WTC11 (cell line): ENCODE results near the gene OTOGL.

Source experiments
- GTF2I ChIP-seq: fragments of 250-450 bp; sonication (Bioruptor Pico); conservative IDR thresholded peaks from 2 replicates; pipeline ENCODE4 v1.4.0; 2021; ENCODE audit warnings: mild to moderate bottlenecking
- NFYB ChIP-seq: sonication (generic); formaldehyde crosslinking; conservative IDR thresholded peaks from 2 replicates; pipeline ENCODE4 v1.8.0; 2022; ENCODE audit warnings: low read depth, missing genetic modification reagents
- SP1 ChIP-seq: sonication (generic); formaldehyde crosslinking; conservative IDR thresholded peaks from 2 replicates; pipeline ENCODE4 v1.8.1; 2022; ENCODE audit warnings: missing genetic modification reagents
- TF ChIP-seq, protein P1 (sequence below): fragments of 200-600 bp; IDR thresholded peaks from 2 replicates; pipeline ENCODE4 v1.8.0; 2022; ENCODE audit warnings: antibody characterized with exemption

GRCh38 chr12:80205960-80206359 is 106.6 kb downstream of the OTOGL start:
- no peak for TF ChIP-seq NFYB (CRISPR knock-in tag)
- TF ChIP-seq, protein P1, sequence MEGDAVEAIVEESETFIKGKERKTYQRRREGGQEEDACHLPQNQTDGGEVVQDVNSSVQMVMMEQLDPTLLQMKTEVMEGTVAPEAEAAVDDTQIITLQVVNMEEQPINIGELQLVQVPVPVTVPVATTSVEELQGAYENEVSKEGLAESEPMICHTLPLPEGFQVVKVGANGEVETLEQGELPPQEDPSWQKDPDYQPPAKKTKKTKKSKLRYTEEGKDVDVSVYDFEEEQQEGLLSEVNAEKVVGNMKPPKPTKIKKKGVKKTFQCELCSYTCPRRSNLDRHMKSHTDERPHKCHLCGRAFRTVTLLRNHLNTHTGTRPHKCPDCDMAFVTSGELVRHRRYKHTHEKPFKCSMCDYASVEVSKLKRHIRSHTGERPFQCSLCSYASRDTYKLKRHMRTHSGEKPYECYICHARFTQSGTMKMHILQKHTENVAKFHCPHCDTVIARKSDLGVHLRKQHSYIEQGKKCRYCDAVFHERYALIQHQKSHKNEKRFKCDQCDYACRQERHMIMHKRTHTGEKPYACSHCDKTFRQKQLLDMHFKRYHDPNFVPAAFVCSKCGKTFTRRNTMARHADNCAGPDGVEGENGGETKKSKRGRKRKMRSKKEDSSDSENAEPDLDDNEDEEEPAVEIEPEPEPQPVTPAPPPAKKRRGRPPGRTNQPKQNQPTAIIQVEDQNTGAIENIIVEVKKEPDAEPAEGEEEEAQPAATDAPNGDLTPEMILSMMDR: no peak
- no peak for TF ChIP-seq GTF2I (CRISPR knock-in tag)
- no peak for TF ChIP-seq SP1 (CRISPR knock-in tag)
